PC-3 (cell line): ENCODE data around the gene S100A8. TPM values are rescaled to one million over a fixed set of nuclear protein-coding genes. Genes with fewer than 3 reads are reported as not detected.

Source experiments
- ATAC-seq: fragments of 200-7000 bp; cut with Tn5 transposase; 2 replicates; pipeline ENCODE4 v1.9.1; 2020; ENCODE audit warnings: mild to moderate bottlenecking, moderate library complexity
- BruUV-seq: library from RNA; stranded (reverse); fragments of 400-500 nt; replicated peaks from 2 replicates; lab custom pipeline; 2021; lab: Mats Ljungman, UMichigan
- CTCF ChIA-PET: fragments of 300-600 bp; sonication (Branson Sonifier 250); formaldehyde crosslinking; loops from one replicate; lab custom pipeline; 2022; ENCODE audit warnings: antibody characterized with exemption; lab: Charles Lee
- POLR2A ChIA-PET: fragments of 300-600 bp; sonication (Branson Sonifier 250); formaldehyde crosslinking; loops from one replicate; lab custom pipeline; 2022; ENCODE audit warnings: antibody characterized with exemption; ENCODE audit not compliant: unreplicated experiment; lab: Charles Lee
- DNase-seq: peaks from one replicate; pipeline ENCODE4 v3.0.0-alpha.2; 2015
- H2AFZ ChIP-seq: fragments of 300-600 bp; sonication (generic); 2 replicates; pipeline ENCODE4 v1.6.0; 2016; ENCODE audit warnings: antibody characterized with exemption, low read length
- H3F3A ChIP-seq: fragments of 300-600 bp; sonication (generic); one replicate; pipeline ENCODE4 v1.6.0; 2017; ENCODE audit warnings: antibody characterized with exemption, low read length, control low read depth, mild to moderate bottlenecking; ENCODE audit not compliant: unreplicated experiment
- H3K27ac ChIP-seq: fragments of 300-600 bp; sonication (generic); 2 replicates; pipeline ENCODE4 v1.5.1; 2016; ENCODE audit warnings: mild to moderate bottlenecking, low read length
- H3K27me3 ChIP-seq: fragments of 300-600 bp; sonication (generic); 2 replicates; pipeline ENCODE4 v1.6.1; 2016; ENCODE audit warnings: low read length, mixed read lengths
- H3K36me3 ChIP-seq: fragments of 300-600 bp; sonication (generic); 2 replicates; pipeline ENCODE4 v1.6.1; 2016; ENCODE audit warnings: low read depth, mixed run types, low read length, mixed read lengths
- H3K4me1 ChIP-seq: fragments of 300-600 bp; sonication (generic); 2 replicates; pipeline ENCODE4 v1.5.1; 2016; ENCODE audit warnings: low read length; ENCODE audit not compliant: insufficient read depth
- H3K4me2 ChIP-seq: fragments of 300-600 bp; sonication (generic); 2 replicates; pipeline ENCODE4 v1.6.0; 2016; ENCODE audit warnings: low read length
- H3K4me3 ChIP-seq: fragments of 300-600 bp; sonication (generic); 2 replicates; pipeline ENCODE4 v1.5.1; 2016; ENCODE audit warnings: mild to moderate bottlenecking, low read length, mixed read lengths
- H3K79me2 ChIP-seq: fragments of 300-600 bp; sonication (generic); 2 replicates; pipeline ENCODE4 v1.6.1; 2017; ENCODE audit warnings: low read length, mixed read lengths
- H3K9ac ChIP-seq: fragments of 300-600 bp; sonication (generic); 2 replicates; pipeline ENCODE4 v1.6.0; 2016; ENCODE audit warnings: mild to moderate bottlenecking, low read length
- H3K9me2 ChIP-seq: fragments of 300-600 bp; sonication (generic); replicated peaks from 2 replicates; pipeline ENCODE4 v1.6.1; 2016; ENCODE audit warnings: mixed run types, low read length, mixed read lengths
- H3K9me3 ChIP-seq: fragments of 300-600 bp; sonication (generic); 2 replicates; pipeline ENCODE4 v1.6.1; 2016; ENCODE audit warnings: low read length, mixed read lengths
- H4K20me1 ChIP-seq: fragments of 300-600 bp; sonication (generic); 2 replicates; pipeline ENCODE4 v1.6.1; 2016; ENCODE audit warnings: low read length, mixed read lengths
- CTCF ChIP-seq: fragments of 300-600 bp; sonication (generic); conservative IDR thresholded peaks from 2 replicates; pipeline ENCODE4 v1.5.1; 2017; ENCODE audit warnings: antibody characterized with exemption, low read depth, mild to moderate bottlenecking, low read length
- EZH2 ChIP-seq: fragments of 300-600 bp; sonication (generic); IDR thresholded peaks from one replicate; pipeline ENCODE4 v1.6.1; 2017; ENCODE audit warnings: antibody characterized with exemption, mild to moderate bottlenecking, low read length; ENCODE audit not compliant: unreplicated experiment
- EZH2phosphoT487 ChIP-seq: fragments of 300-600 bp; sonication (generic); IDR thresholded peaks from 2 replicates; pipeline ENCODE4 v1.6.1; 2018; ENCODE audit warnings: mild to moderate bottlenecking, antibody characterized with exemption, low read length, borderline replicate concordance
- intact Hi-C: fragments of 100-400 bp; cut with micrococcal nuclease; formaldehyde crosslinking; loops from 2 replicates; pipeline ENCODE4 v1.9.0; 2023
- total RNA-seq: library from RNA; depleted of rRNA; stranded (reverse); fragments of >200 nt; gene quantifications from 2 replicates; pipeline ENCODE4 v1.2.3, GENCODE V29; 2014

The S100A8 gene
- total RNA-seq, 1 experiment from 2014 or later = 0.29 TPM

GRCh38 chr1:153400244-153400643, 9.4 kb upstream of the S100A8 start:
- Histone ChIP-seq H3K4me1 (peaks cover 5% of the 10 kb centered on the region), H3K27ac (no peak overlapping the region), H3K36me3 (no peaks in the 10 kb centered on the region), H3K4me3 (no peak overlapping the region), H3K9me2 (no peaks in the 10 kb centered on the region), H3K79me2 (no peaks in the 10 kb centered on the region), H3K27me3 (peaks cover 88% of the 10 kb centered on the region), H3K4me2 (no peak overlapping the region), H3K9ac (no peak overlapping the region), H3K9me3 (no peaks in the 10 kb centered on the region), H4K20me1 (no peaks in the 10 kb centered on the region), H2AFZ (no peak overlapping the region), H3F3A (no peaks in the 10 kb centered on the region)
- TF ChIP-seq CTCF (peak; percentile 41; the same call in 1 of the 2 replicates), EZH2 (no peak)
- ATAC-seq (peak; percentile 38; the same call in 1 of the 2 replicates), DNase-seq (no peak)
- intact Hi-C loops = no loop called here
- CTCF ChIA-PET = no interaction called here
- POLR2A ChIA-PET = interaction anchor here (0.7 kb wide), 1 partner anchor 106 kb away, joined by 3 read pairs; no protein-coding TSS in a partner anchor
- no TSS peak for BruUV-seq

GRCh38 chr1:153399401-153400055, 8.7 kb upstream of the S100A8 start:
- Histone ChIP-seq H3K4me2 (no peak overlapping the region), H3K9me3 (no peaks in the 10 kb centered on the region), H3K9me2 (no peaks in the 10 kb centered on the region), H3K79me2 (no peaks in the 10 kb centered on the region), H4K20me1 (no peaks in the 10 kb centered on the region), H3K27ac (no peak overlapping the region), H3K4me1 (peaks cover 10% of the 10 kb centered on the region), H3K36me3 (no peaks in the 10 kb centered on the region), H3K9ac (no peak overlapping the region), H3K4me3 (no peak overlapping the region), H2AFZ (no peak overlapping the region), H3K27me3 (peaks cover 83% of the 10 kb centered on the region), H3F3A (no peaks in the 10 kb centered on the region)
- TF ChIP-seq EZH2phosphoT487 (no peak), CTCF (no peak), EZH2 (no peak)
- intact Hi-C loops = no loop called here
- BruUV-seq = no TSS peak
- no peak for DNase-seq
- ChIA-PET POLR2A (no interaction called here), CTCF (no interaction called here)
- ATAC-seq = no peak

- no peak for DNase-seq
- Histone ChIP-seq H3K27me3 (peaks cover 70% of the 10 kb centered on the region), H3F3A (no peaks in the 10 kb centered on the region), H3K4me1 (peaks cover 14% of the 10 kb centered on the region), H3K9me3 (no peaks in the 10 kb centered on the region), H3K79me2 (no peaks in the 10 kb centered on the region), H3K9me2 (no peaks in the 10 kb centered on the region), H2AFZ (no peak overlapping the region), H4K20me1 (no peaks in the 10 kb centered on the region), H3K4me3 (no peak overlapping the region), H3K27ac (no peak overlapping the region), H3K36me3 (no peaks in the 10 kb centered on the region), H3K4me2 (no peak overlapping the region), H3K9ac (no peak overlapping the region)
- intact Hi-C loops = no loop called here
- no peak for ATAC-seq
- no peak for TF ChIP-seq CTCF
- no peak for TF ChIP-seq EZH2
- no peak for TF ChIP-seq EZH2phosphoT487
- POLR2A ChIA-PET = no interaction called here
- CTCF ChIA-PET = no interaction called here
- BruUV-seq = no TSS peak
Measured at GRCh38 chr1:153397924-153398651, 7.2 kb upstream of the S100A8 start.
